Left ventricle myocardium inferior (tissue), 1 donor: Measurements from ENCODE around the gene GRIK4. TPM values are rescaled to one million over a fixed set of nuclear protein-coding genes. Genes with fewer than 3 reads are reported as not detected.

Experiments
- DNase-seq: peaks from one replicate; pipeline ENCODE4 v3.0.0-alpha.2; 2020
- H3K27ac ChIP-seq: fragments of 200-600 bp; replicated peaks from 2 replicates; pipeline ENCODE4 v1.8.0; 2021
- H3K27me3 ChIP-seq: fragments of 200-600 bp; 2 replicates; pipeline ENCODE4 v1.8.0; 2021; ENCODE audit warnings: low read depth
- H3K36me3 ChIP-seq: fragments of 200-600 bp; 2 replicates; pipeline ENCODE4 v1.8.0; 2021
- H3K4me1 ChIP-seq: fragments of 200-600 bp; 2 replicates; pipeline ENCODE4 v1.8.0; 2021
- H3K4me3 ChIP-seq: fragments of 200-600 bp; 2 replicates; pipeline ENCODE4 v1.8.0; 2021; ENCODE audit warnings: mild to moderate bottlenecking, moderate library complexity
- H3K9me3 ChIP-seq: fragments of 200-600 bp; replicated peaks from 2 replicates; pipeline ENCODE4 v1.8.0; 2021
- intact Hi-C: fragments of 100-400 bp; cut with micrococcal nuclease; formaldehyde crosslinking; loops from one replicate; pipeline ENCODE4 v1.11.0; 2022
- total RNA-seq: library from RNA; stranded (reverse); fragmentation: NEBNext Ultra II Directional; extraction: Animal tissue kit (Norgen Biotek cat#: 25700); gene quantifications from one replicate; pipeline ENCODE4 v1.2.1, GENCODE V29; 2021
- TF ChIP-seq, protein P1 (sequence below): fragments of 200-600 bp; IDR thresholded peaks from 2 replicates; pipeline ENCODE4 v1.8.0; 2021; ENCODE audit warnings: antibody characterized with exemption, mild to moderate bottlenecking, borderline replicate concordance
- donor health status: DM: no; HTN: yes; CAD: no; lungs with severe emphysema.

Gene GRIK4
- total RNA-seq, 1 donor from 2014 or later: 0.16 TPM

DNA sequence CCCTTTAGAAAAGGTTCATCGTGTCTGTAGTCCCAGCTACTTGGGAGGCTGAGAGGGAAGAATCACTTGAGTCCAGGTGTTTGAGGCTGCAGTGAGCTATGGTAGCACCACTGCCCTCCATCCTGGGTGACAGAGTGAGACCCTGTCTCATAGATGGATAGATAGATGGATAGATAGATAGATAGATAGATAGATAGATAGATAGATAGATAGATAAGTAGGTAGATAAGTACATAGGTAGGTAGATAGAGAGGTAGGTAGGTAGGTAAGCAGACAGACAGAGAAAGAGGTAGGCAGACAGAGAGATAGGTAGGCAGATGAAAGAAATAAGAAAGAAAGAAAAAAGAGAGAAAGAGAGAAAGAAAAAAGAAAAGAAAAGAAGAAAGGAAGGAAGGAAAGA lies 156.4 kb downstream of the GRIK4 start:
- H3K27me3 ChIP-seq: peaks cover 99% of the 10 kb centered on the region
- intact Hi-C loops: no loop called here

GRCh38 chr11:120668537-120668936 lies 157.0 kb downstream of the GRIK4 start:
- peaks cover 8% of the 10 kb centered on the region for H3K9me3 ChIP-seq
- no peaks in the 10 kb centered on the region for H3K36me3 ChIP-seq
- peaks cover 100% of the 10 kb centered on the region for H3K27me3 ChIP-seq
- TF ChIP-seq, protein P1, sequence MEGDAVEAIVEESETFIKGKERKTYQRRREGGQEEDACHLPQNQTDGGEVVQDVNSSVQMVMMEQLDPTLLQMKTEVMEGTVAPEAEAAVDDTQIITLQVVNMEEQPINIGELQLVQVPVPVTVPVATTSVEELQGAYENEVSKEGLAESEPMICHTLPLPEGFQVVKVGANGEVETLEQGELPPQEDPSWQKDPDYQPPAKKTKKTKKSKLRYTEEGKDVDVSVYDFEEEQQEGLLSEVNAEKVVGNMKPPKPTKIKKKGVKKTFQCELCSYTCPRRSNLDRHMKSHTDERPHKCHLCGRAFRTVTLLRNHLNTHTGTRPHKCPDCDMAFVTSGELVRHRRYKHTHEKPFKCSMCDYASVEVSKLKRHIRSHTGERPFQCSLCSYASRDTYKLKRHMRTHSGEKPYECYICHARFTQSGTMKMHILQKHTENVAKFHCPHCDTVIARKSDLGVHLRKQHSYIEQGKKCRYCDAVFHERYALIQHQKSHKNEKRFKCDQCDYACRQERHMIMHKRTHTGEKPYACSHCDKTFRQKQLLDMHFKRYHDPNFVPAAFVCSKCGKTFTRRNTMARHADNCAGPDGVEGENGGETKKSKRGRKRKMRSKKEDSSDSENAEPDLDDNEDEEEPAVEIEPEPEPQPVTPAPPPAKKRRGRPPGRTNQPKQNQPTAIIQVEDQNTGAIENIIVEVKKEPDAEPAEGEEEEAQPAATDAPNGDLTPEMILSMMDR: no peak
- no peak overlapping the region for H3K4me3 ChIP-seq
- no peak overlapping the region for H3K27ac ChIP-seq
- intact Hi-C loops: no loop called here
- no peak for DNase-seq
- no peaks in the 10 kb centered on the region for H3K4me1 ChIP-seq

More for the DNA sequence above, 156.4 kb downstream of the GRIK4 start:
- TF ChIP-seq, protein P1: no peak
- Histone ChIP-seq H3K4me1 (no peaks in the 10 kb centered on the region), H3K36me3 (no peaks in the 10 kb centered on the region), H3K9me3 (peaks cover 8% of the 10 kb centered on the region), H3K4me3 (no peak overlapping the region), H3K27ac (no peak overlapping the region)
- no peak for DNase-seq

DNA sequence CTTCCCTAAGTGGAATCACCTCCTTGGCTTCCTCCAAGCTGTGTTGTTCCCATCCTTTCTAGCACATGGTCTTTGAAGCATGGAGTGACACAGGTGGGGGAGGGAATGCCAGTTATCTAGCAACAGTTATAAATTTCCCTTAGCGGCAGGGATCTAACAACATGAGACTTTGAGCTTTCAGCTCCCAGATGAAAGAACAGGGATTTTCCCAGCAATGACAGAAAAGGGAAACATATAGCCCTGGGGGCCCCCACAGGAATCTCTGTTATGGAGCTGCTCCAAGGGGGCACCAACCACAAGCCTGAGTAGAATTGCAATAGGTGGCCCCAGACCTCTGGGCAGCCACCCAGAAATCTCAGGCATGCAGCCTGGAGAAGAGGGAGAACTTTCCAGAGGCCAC lies 163.0 kb downstream of the GRIK4 start:
- TF ChIP-seq, protein P1: no peak
- H3K4me1 ChIP-seq: no peaks in the 10 kb centered on the region
- no peak overlapping the region for H3K4me3 ChIP-seq
- H3K27ac ChIP-seq: no peak overlapping the region
- DNase-seq: no peak
- H3K27me3 ChIP-seq: peaks cover 97% of the 10 kb centered on the region
- peaks cover 8% of the 10 kb centered on the region for H3K9me3 ChIP-seq
- H3K36me3 ChIP-seq: no peaks in the 10 kb centered on the region
- intact Hi-C loops: no loop called here

GRCh38 chr11:120675171-120675570 lies 163.6 kb downstream of the GRIK4 start:
- Histone ChIP-seq H3K4me3 (no peak overlapping the region), H3K27ac (no peak overlapping the region), H3K4me1 (no peaks in the 10 kb centered on the region), H3K36me3 (no peaks in the 10 kb centered on the region), H3K27me3 (peaks cover 97% of the 10 kb centered on the region), H3K9me3 (peaks cover 8% of the 10 kb centered on the region)
- no peak for DNase-seq
- TF ChIP-seq, protein P1: no peak
- intact Hi-C loops: no loop called here

DNA sequence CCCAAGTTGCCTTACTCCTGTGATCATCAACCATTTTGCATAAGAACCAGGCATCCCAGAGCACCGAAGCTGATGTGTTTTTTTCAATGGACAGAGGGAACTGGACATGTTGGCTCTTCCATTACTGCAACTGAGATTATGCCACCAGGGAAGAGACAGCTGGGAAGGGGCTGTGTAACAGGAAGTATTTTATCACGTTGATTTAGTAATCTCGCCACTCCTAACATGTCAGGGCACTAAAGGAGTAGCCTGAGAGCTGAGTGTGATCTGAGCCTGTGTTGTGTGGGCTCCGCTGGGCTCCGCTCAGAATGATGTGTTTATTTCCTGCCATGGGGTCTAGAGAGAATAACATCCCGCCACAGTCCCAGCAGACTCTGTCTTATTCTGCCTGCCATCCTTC lies 165.4 kb downstream of the GRIK4 start:
- no peak for DNase-seq
- intact Hi-C loops: no loop called here
- H3K4me1 ChIP-seq: no peaks in the 10 kb centered on the region
- H3K4me3 ChIP-seq: no peak overlapping the region
- H3K27ac ChIP-seq: no peak overlapping the region
- H3K36me3 ChIP-seq: no peaks in the 10 kb centered on the region
- H3K9me3 ChIP-seq: peaks cover 4% of the 10 kb centered on the region
- TF ChIP-seq, protein P1: no peak
- H3K27me3 ChIP-seq: peaks cover 97% of the 10 kb centered on the region

DNA sequence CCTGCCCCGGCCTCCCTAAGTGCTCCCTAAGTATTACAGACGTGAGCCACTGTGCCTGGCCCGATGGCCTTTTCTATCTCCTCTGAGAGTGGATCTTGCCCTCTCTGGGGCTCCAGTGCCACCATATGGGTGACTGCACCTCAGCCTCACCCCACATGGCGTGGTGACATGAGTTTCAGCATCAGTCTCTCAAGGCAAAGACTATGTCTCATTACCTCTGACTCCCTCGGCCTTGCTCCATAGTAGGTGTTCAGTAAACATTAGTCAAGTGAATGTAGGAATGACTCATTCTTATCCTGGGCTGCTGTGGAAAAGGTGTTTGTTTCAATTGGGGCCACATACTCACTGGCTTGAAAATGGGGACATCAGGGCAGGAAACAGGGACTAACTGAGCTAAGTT lies 168.8 kb downstream of the GRIK4 start:
- Histone ChIP-seq H3K27me3 (peaks cover 97% of the 10 kb centered on the region), H3K36me3 (no peaks in the 10 kb centered on the region), H3K9me3 (no peaks in the 10 kb centered on the region), H3K4me1 (no peaks in the 10 kb centered on the region), H3K27ac (no peak overlapping the region), H3K4me3 (no peak overlapping the region)
- intact Hi-C loops: no loop called here
- DNase-seq: no peak
- TF ChIP-seq, protein P1: no peak
